CD4-positive, alpha-beta T cell treated with Interleukin-21 for 1 hour (primary cell): Measurements from ENCODE around the gene PPARG.

Source experiments
- DNase-seq: peaks from one replicate; pipeline ENCODE4 v3.0.0-alpha.2; 2020

PPARG gene

DNA sequence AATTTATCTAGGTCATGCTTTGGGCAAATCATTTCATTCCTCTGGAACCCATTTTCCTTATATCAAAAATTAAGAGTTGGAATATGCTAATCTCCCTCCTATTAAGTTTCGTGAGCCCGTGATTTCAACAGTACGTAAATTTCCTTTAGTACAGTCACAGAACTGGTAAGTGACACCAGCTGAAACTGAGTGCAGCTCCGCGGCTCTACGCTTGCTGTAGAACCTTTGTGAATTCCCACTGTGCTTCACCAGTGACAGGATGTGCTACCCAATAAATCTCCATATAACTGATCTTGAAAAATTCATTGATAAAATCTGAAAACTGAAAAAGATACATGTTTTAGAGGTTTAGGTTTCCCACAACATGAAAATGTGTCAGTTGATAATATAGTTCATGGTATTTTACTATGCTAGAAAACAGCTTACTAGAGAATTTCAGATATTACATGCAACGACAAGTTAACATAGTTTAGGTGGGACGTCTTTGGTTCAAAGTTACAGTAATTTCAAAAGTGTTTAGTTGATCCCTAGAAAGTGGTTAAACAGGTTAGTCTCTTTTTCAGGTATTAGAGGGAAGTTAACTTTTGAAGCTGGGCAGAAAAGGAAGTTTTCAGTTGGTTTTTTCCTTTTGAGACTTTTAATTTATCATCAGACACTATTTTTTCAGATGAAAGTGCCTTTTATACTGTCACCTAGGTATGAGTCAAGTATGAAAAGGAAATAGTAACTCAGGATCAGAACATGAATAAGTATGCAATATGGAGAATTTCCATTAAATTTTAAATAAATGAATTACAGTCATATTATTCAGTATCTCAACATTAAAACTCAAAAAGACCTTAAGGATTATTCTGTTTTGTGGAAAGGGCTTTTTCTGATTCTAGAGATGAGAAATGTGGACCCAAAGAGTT is 57.0 kb downstream of the PPARG start:
- no peak for DNase-seq

DNA sequence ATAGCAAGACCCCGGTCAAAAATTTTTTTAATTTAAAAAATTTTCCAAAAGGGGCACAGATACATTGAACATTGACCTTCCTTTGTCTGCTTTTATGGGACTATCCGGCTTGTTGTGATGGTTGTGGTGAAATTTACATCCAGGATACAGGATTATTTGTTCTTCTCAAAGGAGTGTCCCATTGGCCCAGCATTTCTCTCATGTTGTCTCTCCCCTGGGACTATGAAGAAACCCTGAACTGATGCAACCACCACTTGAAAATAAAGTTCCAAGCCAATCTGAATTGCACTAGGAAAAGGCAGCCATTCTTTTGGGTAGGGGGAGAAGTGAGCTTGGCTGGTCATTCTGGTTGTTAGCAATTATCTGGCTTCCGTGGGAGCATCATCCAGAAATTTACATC is 58.4 kb downstream of the PPARG start:
- no peak for DNase-seq

DNA sequence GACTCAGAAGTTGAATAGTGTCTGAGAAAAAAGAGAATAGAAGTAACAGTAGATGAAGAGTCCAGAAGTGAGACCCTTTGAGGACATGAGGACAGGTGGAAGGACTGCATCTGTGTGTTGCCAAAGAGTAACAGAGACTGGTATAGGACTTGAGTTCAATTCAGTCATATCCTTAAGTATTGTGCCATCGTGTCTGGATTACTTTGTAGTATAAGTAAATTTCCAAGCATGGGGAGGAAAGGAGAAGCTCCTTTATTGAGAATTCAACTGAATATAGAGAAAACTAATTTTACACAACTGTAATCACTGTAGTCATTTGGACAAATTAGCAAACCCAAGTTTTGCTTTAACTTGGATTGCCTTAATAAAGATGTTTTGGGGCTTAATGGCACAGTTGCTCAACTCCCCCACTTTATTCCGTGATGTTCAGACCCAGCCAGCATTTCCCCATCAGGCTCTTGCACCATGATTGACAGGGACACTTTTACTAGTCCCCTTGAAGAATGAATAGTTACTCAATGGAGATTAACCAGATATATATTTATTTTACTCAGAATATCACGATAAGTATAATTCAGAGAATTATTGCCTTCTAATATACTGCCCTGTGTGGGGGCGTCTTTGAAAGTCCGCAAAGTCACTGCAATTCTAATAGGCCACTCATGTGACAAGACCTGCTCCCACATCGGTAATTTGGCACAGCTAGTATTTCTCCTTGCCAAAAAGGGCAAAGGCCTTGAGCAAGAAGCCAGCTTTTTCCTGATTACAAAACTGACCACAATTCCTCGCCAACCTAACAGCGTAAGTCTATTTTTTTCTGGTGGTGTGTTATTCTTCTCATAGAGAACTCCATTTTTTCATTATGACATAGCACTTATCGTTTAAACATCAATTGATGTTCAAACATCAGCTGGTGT is 61.3 kb downstream of the PPARG start:
- no peak for DNase-seq

DNA sequence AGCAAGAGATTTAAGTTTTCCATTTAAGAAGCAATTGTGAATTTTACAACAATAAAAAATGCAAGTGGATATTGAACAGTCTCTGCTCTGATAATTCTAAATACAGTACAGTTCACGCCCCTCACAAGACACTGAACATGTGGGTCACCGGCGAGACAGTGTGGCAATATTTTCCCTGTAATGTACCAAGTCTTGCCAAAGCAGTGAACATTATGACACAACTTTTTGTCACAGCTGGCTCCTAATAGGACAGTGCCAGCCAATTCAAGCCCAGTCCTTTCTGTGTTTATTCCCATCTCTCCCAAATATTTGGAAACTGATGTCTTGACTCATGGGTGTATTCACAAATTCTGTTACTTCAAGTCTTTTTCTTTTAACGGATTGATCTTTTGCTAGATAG is 62.3 kb downstream of the PPARG start:
- DNase-seq, result no peak

DNA sequence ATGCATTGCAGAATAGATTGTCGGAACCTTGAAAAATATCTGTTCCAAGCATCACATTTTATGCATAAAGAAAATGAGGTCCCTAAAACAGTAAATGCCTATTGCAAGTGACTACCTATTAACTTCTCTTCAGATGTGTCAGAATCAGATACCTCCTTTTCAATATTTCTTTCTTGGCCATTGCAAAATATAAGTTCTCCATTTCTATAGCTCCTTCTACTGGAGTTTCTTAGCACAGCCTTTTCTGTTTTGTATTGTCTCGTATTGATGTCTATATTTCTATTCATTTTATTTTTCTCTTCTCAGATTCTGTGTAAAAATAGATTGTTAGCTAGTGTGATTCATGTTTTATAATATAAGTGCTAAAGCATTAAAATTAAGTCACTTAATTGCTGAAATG is 63.4 kb downstream of the PPARG start:
- DNase-seq, result no peak

DNA sequence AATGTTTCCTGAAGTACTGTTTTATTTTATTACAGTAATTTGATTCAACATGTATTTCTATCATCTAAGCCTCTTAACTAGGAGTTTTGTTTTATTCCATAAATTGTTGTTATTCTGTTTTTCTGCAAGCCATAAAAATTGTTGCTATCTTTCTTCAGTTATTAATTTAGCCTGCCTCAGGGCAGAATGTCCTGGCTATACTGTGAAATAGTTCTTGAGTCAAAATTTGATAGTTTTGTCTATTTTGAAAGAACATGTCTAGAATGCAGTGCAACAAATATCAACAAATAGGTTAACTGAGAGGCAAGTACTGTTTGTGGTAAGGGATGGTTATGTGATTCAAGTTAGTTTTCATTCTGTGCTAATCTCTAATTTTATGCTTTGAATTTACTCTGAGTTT is 63.9 kb downstream of the PPARG start:
- DNase-seq, result no peak

DNA sequence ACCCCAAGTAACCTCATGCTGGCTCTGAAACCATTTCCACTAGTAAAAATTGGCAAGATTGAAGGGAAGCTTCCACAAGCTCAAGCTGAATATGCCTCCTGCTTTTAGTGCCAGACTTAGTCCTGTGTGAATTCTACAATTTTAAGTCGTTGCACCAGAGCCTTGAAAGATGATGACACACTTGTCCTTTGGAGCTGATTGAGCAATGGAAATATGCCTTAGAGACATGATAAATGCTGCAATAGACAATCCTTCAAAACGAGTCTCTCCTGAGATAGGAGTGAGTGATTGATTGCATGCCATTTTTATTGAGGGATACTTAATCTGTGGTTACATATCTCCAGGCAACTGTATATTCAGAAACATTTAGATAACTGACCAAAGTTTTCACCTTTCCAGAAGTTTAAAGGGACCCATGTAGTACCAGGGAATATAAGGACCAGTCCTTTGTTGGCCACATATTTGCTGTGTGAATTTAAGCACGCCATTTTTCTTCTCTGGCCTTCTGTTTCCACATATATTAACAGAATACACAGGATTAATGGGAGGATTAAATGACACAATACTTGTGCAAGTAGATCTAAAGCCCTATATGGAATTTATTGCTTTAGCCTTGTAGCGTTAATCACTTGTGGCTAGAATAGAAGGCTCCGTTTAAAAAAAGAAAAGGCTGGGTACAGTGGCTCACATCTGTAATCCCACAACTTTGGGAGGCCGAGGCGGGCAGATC is 65.1 kb downstream of the PPARG start:
- no peak for DNase-seq

DNA sequence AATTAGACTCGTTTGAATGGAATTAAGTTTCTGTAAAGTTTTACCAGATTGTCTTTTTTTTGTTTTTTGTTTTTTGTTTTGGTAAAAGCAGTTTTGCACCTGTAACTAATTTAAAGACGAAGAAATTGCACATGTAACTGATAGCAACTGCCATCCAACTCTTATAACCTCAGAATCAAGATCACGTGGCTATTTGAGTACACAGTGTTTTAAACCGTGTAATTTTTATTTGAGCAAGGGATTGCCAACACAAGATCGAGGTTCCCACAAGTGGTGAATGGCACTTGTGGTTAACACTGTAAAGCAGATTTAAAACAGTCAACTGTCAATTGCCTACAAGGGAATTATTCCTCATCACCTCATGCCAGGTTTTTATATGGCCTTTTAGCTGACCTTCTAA is 67.3 kb downstream of the PPARG start:
- DNase-seq, result no peak

DNA sequence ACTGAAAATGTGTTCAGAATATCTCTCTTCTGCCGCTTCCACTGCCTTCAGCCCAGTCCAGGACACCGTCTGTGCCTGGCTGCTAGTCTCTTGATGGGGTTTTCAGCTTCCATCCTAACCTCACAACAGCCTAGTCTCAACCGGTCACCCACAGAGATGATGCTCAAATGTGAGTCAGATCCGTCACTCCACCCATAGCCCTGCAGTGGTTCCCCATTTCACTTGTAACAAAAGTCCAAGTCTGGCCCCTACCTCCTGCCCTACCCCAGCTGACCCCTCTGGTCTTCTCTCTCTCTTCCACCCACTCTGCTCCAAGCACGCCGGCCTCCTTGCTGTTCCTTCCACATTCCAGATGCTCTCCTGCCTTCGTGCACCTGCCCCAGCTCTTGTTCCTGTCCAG is 68.1 kb downstream of the PPARG start:
- no peak for DNase-seq

DNA sequence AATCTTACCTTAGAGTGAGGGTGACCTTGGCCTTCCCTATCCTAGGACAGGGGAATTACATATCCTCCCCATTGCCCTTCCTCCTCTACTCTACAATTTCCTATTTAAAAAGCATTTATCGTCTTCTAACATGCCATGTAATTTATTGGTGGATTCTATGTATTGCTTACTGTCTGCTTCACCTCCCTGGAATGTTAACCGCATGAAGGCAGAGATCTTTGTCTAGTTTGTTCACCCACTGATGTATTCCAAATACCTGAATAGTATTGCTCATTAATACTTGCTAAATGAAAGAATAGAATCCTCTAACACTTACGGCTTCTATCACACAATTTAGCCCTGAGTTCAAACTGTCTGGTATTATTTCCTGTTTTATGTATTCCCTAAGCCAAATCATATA is 68.6 kb downstream of the PPARG start:
- DNase-seq, result no peak

DNA sequence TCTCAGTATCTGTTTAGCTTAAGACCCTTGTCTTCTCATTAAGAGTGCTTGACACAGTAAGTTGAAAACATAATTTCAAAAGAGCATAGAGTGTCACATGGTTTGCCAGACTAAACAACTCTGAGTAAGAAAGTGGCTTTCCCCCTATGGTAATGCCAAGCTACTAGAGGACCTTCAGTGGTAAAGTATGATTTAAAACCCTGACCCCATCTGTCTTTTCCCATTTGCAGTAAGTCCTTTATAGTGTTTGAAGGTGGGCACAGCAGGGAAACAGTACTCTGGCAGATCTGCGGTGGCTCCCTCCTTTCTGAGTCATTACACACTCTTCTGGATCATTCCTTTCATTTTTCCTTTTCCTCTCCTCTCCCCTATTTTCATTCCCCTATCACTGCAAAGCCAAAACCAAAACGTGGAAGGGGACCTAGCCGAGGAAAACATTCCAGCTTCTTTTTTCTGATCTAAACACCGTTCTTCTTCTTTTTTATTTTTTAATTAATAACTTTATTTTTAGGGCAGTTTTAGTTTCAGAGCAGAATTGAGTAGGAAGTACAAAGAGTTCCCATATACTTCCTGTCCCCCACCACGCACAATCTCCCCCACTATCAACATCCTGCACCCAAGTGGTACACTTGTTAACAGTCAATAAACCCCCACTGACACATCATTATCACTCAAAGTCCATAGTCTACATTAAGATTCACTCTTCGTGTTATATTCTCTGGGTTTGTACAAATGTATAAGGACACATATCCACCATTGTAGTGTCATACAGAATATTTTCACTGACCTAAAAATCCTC is 74.7 kb downstream of the PPARG start:
- DNase-seq, result no peak

DNA sequence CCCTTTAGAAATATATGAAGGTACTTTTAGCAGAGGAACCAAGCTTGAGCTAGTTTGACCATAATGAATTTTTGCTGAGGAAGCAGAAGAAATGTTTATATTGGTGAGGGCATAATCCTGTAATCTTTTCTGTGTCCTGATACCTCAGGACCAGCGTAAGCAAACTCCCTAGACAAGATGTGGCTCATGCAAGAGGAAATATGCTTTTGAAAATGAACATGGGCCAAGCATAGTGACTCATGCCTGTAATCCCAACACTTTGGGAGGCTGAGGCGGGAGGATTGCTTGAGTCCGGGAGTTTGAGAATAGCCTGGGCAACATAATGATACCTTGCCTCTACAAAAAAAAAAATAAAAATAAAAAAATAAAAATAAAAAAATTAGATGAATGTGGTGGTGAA is 78.5 kb downstream of the PPARG start:
- DNase-seq, result no peak

DNA sequence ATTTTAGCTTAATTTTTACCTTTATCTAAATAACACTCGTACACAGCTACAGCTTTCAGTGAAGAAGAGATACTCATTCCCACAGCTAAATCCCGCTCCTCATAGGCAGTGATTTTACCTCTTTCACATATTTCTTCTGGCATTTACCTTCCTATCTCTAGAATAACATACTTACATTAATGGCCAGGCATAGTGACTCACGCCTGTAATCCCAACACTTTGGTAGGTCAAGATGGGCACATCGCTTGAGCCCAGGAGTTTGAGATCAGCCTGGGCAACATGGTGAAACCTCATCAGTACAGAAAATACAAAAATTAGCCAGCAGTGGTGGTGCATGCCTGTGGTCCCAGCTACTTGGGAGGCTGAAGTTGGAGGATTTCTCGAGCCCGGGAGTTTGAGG is 80.2 kb downstream of the PPARG start:
- DNase-seq, result no peak

DNA sequence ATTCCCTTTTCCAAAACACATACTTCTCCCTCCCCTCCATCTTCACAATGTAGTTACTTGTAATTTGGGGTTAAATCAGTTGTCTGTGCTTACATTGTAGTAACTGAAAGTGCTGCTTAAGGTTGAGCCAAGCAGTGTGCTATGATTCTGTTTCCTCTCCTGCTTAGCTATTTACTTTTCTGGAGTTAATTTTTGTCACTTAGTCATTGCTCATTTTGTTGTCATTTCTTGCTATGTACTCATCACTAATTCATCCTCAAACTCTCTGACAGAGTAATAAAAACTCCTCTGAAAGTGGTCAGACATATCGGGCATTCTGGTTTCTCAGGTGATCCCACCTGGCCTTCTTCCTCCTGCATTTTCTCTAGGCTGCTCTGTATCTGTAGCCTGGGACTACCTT is 80.7 kb downstream of the PPARG start:
- DNase-seq, result no peak

DNA sequence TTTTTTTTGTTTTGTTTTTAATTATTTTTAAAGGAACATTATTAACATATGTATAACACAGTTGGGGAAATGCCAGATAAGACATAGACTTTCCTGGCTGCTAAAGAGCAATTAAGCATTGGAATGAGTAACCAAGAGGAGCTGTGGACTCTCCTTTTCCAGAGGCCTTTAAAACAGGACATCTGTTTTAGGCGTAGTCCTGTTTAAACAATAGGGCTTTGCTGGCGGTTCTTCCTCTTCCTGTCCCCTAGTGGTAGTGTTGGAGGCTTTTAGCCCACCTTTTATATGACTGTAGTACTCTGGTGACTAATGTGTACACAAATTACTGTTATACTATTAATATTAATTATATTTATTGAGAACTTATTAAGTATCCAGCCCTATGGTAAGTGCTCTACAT is 81.9 kb downstream of the PPARG start:
- DNase-seq, result no peak

DNA sequence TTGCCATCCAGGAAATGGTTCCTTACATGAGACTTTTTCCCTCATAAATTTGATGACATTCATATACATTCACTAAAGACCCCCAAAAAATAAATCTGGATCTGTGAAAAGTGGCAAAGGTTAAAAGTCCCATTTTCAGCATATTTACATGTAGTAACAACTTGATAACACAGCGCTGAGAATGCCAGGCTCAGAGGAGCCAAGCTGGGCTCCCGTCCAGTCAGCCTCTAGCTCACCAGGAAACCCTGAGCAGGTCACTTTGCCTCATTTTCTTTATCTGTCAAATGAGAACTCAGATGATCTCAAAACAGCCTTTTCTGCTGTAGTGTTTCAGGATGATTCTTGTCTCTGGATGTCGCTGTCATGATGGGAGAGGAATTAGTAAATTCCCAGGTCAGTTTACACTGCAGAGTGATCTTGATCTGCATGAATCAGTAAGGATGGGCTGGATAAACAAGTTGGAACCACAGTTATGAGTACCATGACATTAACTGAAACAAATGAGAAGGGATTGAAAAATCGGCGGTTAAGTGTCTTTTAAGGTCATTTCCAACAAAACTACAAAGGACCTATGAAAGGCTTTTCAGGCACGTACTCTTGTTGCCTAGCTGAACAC is 82.8 kb downstream of the PPARG start:
- DNase-seq, result no peak

DNA sequence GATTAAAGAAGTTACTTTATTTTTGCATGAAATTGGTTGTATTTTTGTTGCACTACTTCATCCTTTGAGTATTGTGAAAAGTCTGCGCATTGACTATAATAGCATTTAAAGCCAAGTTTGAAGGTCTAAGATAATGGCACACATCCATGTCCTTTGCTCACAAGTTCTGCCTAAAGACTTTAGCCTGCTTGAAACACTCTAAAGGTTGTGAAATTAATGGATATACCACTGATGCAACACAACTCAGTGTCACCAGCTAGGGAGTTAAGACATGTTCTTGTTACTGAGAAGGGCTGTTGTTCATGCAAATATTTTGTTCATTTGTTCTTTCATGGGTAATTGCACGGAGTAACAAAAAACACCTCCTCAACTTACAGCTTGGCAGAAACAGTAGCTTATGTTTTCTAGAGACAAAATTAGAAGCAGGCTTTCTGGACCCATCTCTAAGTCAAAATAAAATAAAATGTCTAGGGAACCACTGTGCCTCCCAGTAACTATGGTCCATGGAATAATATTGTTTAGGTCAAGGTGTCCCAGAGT is 83.9 kb downstream of the PPARG start:
- DNase-seq, result no peak

DNA sequence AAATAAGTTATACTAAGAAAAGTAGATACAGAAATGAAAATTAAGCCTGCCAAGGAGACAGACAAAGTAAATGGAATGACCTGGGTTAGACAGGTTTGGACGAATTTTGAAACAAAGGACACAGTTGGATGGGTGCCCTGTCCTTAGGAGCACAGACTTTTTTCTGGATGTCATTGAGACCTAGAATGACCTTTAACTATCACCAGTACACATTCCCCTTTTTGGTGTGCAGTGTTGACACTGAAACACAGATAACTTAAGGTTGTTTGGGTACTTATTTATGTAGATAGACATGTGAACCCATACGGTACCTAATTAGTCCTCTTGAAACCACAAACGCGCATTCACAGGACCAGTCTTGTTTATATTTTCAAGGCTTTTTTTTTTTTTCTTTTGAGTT is 86.7 kb downstream of the PPARG start:
- DNase-seq, result no peak

DNA sequence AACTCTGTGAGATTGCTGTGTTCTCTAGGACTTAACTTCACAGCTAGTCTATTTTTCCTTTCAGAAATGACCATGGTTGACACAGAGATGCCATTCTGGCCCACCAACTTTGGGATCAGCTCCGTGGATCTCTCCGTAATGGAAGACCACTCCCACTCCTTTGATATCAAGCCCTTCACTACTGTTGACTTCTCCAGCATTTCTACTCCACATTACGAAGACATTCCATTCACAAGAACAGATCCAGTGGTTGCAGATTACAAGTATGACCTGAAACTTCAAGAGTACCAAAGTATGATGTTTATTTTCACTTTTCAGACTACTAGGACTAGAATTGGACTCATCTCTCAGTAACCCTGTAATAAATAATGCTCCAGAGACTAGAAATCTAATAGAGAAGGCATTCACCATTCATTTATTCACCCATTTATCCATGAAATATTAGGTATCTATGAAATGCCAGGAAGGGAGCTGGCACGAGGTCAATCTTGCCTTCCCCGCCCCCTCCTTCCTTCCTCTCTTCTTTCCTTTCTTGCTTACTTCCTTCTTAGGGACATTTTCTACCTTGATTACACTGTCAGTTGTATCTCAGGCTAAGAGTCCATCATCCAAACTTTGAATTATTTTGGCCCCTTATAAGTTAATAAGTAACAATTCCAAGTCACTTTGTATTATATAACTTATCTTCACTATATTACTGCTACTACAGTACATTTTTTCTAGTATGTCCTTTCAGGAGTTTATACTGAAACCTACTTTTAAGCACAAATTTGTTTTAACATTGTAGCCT is 91.0 kb downstream of the PPARG start:
- no peak for DNase-seq

DNA sequence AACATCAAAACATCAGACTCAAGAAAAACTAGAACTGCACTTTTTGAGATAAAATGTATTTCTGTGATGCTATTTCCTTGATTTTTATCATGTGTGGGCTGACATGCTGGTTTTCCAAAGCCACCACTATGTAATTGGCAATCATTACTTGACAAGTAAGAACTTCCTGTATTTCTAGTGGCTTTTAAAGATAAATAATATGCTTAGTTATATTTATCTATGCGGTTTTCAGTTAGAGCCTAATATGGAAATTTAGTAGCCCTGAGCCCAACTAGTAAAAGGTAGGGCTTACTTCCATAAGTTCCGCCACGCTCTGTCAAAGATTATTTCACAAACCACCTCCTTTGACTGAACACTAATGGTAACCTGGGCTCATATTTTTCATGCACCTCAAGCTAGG is 91.6 kb downstream of the PPARG start:
- no peak for DNase-seq

DNA sequence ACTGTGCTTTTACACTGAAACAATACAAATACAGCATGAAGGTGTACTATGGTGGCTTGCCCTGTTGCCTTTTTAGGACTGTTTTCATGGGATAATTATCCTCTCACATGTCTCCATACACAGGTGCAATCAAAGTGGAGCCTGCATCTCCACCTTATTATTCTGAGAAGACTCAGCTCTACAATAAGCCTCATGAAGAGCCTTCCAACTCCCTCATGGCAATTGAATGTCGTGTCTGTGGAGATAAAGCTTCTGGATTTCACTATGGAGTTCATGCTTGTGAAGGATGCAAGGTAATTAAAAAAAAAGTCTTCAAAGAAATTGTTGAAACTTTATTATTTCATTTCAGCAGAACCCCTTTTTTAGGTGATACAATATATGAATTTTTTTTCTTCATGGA is 92.3 kb downstream of the PPARG start:
- DNase-seq, result no peak
